CD4-positive, alpha-beta T cell treated with Interleukin-4 for 4 hours (primary cell): ENCODE data around the gene RPTN.

ENCODE experiments used
- DNase-seq: peaks from one replicate; pipeline ENCODE4 v3.0.0-alpha.2; 2020

Gene RPTN

GRCh38 chr1:152110860-152111514, 48.0 kb downstream of the RPTN start:
- DNase-seq: no peak

GRCh38 chr1:152110365-152110859, 48.6 kb downstream of the RPTN start:
- DNase-seq: no peak

DNA sequence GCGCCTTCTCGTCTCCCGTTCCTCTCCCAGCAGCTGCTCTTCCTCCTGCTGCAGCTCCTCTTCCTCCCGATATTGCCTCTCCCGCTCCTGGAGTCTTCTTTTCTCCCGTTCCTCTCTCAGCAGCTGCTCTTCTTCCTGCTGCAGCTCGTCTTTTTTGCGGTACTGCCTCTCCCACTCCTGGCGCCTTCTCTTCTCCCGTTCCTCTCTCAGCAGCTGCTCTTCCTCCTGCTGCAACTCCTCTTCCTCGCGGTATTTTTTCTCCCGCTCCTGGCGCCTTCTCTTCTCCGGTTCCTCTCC, 49.1 kb downstream of the RPTN start:
- no peak for DNase-seq

DNA sequence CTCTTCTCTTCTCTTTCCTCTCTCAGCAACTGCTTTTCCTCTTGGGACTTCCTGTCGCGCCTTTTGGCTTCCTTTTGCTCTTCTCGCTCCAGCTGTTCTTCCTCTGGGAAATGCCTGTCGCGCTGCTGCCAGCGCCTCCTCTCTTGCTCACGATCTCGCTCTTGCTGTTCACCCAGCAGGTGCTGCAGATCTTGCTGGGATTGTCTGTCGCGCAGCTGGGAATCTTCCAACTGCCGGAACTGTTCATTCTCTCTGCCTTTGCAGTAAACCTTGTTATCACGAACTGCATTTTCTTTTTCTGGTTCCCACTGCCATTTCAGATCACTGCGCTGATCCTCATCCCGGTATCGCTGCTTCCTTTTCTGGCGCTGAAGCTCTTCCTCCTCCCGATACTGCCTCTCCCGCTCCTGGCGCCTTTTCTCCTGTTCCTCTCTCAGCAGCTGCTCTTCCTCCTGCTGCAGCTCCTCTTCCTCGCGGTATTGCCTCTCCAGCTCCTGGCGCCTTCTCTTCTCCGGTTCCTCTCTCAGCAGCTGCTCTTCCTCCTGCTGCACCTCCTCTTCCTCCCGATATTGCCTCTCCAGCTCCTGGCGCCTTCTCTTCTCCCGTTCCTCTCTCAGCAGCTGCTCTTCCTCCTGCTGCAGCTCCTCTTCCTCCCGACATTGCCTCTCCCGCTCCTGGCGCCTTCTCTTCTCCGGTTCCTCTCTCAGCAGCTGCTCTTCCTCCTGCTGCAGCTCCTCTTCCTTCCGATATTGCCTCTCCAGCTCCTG, 49.6 kb downstream of the RPTN start:
- DNase-seq: no peak

- no peak for DNase-seq
Observed at GRCh38 chr1:152108882-152109222, 50.2 kb downstream of the RPTN start.

DNA sequence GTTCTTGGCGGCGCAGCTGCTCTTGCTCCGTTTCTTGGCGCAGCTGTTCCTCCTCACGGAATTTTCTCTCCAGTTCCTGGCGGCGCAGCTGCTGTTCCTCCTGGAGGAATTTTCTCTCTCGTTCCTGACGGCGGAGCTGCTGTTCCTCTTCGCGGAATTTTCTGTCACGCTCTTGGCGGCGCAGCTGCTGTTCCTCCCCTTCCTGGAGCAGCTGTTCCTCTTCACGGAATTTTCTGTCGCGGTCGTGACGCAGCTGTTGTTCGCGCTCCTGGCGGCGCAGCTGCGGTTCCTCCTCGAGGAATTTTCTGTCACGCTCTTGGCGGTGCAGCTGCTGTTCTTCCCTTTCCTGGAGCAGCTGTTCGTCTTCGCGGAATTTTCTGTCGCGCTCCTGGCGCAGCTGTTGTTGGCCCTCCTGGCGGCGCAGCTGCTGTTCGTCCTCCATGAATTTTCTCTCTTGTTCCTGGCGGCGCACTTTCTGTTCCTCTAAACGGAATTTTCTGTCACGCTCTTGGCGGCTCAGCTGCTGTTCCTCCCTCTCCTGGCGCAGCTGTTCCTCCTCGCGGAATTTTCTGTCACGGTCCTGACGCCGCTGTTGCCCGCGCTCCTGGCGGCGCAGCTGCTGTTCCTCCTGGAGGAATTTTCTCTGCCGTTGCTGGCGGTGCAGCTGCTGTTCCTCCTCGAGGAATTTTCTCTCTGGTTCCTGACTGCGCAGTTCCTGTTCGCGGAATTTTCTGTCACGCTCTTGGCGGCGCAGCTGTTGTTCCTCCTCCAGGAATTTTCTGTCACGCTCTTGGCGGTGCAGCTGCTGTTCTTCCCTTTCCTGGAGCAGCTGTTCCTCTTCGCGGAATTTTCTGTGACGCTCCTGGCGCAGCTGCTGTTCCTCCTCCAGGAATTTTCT, 50.8 kb downstream of the RPTN start:
- no peak for DNase-seq

DNA sequence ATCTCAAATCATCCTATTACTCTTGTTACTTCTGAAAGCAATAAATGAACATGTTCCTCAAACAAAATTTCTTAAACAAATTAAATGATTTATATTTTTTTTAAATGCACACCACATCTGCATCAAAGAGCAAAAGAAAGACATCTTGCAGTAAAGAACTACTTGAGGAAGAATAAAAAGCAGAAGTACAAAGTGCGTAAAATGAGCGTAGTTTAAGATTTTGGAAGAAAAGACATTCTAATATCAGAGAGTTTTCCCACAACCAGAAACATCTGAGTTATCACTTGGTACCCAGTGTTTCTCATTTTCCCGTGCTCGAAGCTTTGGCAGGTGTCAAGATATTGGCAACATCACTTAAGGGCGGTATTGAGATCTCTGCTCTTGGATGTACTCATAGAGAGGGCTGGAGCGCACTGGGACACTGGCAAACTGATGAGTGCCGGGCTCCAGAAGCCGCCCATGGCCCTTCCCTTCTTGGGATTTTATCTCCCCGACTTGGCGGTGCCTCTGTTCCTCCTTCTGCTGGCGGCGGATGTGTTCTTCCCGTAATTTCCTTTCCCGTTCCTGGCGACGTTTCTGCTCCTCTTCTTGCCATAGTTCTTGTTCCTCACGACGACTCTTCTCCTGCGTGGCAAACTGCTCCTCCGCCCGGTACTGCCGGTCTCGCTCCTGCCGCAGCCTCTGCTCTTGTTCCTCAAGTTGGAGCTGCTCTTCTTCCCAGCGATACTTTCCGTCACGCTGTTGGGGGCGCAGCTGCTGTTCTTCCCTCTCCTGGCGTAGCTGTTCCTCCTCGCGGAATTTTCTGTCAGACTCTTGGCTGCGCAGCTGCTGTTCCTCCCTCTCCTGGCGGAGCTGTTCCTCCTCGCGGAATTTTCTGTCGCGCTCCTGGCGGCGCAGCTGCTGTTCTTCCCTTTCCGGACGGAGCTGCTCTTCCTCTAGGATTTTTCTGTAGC, 51.7 kb downstream of the RPTN start:
- DNase-seq: no peak

- DNase-seq: no peak
Observed at GRCh38 chr1:152104854-152105253, 54.2 kb downstream of the RPTN start.
